Coronary artery (tissue), 2 donors: ENCODE data around the gene CBFA2T2.

ENCODE experiments used
- DNase-seq: peaks from one replicate; pipeline ENCODE4 v3.0.0-alpha.2; 2017; ENCODE audit warnings: low spot score
- H3K27ac ChIP-seq, 2 donors: fragments of 200-600 bp; sonication (generic); one replicate each; pipeline ENCODE4 v1.5.1; 2016 to 2019
- H3K4me3 ChIP-seq: fragments of 200-600 bp; sonication (generic); 2 replicates; pipeline ENCODE4 v1.5.1; 2016; ENCODE audit warnings: mild to moderate bottlenecking, moderate library complexity
- CTCF ChIP-seq: fragments of 200-600 bp; sonication (generic); IDR thresholded peaks from one replicate; pipeline ENCODE4 v1.5.1; 2019; ENCODE audit warnings: antibody characterized with exemption

CBFA2T2 gene

GRCh38 chr20:33612001-33612400 lies 122.1 kb downstream of the CBFA2T2 start:
- Histone ChIP-seq H3K27ac (no peak overlapping the region), H3K4me3 (no peak overlapping the region)
- DNase-seq = no peak
- TF ChIP-seq CTCF = no peak

DNA sequence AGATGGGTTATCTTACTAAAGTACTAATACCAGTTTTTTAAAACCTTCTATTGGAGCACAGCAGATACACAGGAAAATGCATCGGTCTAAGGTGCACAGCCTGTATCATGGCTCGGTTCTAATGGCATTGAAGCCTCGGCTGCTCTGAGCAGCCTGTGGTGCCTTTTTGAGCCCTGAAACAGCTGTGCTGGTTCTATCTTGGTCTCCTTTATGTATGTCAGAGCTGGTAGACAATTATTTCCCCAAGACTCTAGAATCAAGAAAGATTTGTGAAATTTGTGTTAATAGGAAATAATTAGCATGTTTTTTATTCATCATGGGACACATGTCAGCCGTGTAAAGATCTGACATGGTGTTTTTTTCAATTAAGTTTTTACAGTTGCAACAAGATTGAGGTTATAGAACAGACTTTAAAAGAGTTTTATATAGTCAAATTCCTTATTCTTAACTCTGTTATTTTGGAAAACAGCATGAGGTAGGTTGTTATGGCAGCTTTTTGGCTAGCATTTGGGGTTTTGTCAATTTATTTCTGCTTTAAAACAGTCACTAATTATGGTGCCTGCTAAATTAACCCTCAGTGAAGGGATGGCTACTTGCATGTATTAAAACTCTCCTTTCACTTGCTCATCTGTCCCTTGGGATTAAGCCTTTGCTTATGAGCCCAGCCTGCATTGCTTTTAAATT lies 132.0 kb downstream of the CBFA2T2 start:
- H3K4me3 ChIP-seq = no peak overlapping the region
- no peak overlapping the region for H3K27ac ChIP-seq
- DNase-seq = no peak
- TF ChIP-seq CTCF = no peak

DNA sequence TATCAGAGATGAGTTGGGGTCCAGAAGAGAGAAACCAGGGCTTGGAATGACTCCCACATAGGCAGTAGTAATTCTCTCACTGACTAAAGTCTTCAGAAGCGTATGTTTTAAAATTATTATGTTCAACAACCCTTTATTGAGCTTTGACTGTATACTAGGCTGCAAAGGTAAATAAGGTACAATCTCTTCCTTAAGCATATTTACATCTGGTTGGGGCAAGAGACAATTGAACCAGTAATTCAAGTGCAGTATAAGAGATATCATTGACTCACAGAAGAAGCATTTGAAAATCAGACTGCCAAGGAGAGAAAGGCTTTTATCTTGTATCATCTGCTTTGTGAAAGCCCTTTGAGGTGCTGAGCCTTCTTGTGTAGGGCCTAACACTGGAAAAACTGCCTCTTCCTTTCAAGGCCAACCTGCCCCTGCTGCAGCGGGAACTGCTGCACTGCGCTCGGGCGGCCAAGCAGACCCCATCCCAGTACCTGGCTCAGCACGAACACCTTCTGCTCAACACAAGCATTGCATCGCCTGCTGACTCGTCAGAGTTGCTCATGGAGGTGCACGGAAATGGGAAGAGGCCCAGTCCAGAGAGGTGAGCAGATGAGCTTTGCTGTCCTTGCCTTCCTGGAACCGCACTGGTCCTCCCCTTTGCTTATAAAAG lies 132.9 kb downstream of the CBFA2T2 start:
- TF ChIP-seq CTCF = no peak
- no peak for DNase-seq
- H3K27ac ChIP-seq = no peak overlapping the region
- no peak overlapping the region for H3K4me3 ChIP-seq

GRCh38 chr20:33624399-33624798 lies 134.5 kb downstream of the CBFA2T2 start:
- Histone ChIP-seq H3K4me3 (no peak overlapping the region), H3K27ac (no peak overlapping the region)
- TF ChIP-seq CTCF = no peak
- DNase-seq = no peak

- no peak for TF ChIP-seq CTCF
- Histone ChIP-seq H3K27ac (no peak overlapping the region), H3K4me3 (no peak overlapping the region)
- no peak for DNase-seq
Measured at GRCh38 chr20:33626190-33626589, 136.3 kb downstream of the CBFA2T2 start.

GRCh38 chr20:33627577-33628216 lies 137.8 kb downstream of the CBFA2T2 start:
- no peak for DNase-seq
- H3K27ac ChIP-seq = no peak overlapping the region
- no peak for TF ChIP-seq CTCF
- H3K4me3 ChIP-seq = no peak overlapping the region
